Measurements from ENCODE around the gene GPR32.
A peak's percentile ranks its signal among the peaks of the same experiment; 100 is the strongest.
"Not testable (repeated sequence)": the region's sequence is repeated elsewhere in the genome, so short reads cannot be mapped to it uniquely, and the experiment has no call there.

Gene GPR32

DNA sequence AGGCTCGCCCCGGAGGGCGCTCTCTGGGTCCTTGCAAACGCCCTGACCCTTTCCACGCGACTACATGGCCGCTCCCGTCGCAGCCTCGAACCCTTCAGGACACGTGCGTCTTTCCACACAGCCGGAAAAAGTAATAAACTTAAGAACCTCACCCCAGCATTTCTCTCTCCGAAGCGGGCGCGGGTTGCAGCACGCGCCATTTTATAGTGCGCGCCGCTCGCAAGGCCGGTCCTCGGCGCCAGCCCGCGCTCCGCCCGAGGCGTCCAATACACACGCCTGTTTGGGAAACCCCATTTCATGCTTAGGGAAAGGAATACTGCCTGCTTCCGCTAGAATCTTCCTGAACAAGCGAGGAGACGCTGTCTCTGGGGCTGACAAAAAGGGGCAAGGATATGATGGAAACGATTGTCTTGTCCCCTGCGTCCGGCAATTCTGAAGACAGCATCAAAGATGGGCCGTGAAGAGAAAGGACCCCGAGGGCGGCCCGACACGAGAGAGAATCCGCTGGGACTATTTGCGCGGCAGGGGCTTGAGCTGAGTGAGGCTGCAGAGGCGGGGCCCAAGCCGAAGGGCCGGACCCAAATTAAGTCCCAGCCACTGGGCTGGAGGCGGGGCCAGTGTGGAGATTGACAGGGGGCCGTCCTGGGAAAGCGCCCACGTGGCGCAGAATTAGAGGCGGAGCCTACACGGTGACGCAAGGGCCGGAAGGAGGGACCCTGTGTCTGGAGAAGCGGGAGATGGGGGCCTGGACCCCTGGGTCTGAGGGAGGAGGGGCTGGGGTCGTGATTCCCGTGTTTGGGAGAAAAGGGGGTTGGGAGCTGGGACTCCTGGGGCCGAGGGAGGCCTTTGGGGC lies 34.4 kb downstream of the GPR32 start:
- peak; percentile 98 to 99 for DNase-seq

GRCh38 chr19:50808856-50809255 lies 38.6 kb downstream of the GPR32 start:
- DNase-seq, result no peak

DNA sequence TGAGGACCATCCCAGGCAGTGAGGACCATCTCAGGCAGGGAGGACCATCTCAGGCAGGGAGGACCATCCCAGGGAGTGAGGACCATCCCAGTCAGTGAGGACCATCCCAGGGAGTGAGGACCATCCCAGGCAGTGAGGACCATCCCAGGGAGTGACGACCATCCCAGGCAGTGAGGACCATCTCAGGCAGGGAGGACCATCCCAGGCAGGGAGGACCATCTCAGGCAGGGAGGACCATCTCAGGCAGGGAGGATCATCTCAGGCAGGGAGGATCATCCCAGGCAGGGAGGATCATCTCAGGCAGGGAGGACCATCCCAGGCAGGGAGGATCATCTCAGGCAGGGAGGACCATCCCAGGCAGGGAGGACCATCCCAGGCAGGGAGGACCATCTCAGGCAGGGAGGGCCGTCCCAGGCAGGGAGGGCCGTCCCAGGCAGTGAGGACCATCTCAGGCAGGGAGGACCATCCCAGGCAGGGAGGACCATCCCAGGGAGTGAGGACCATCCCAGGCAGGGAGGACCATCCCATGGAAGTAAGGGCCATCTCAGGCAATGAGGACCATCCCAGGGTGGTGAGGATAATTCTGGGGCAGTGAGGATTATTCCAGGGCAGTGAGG lies 41.5 kb downstream of the GPR32 start:
- DNase-seq, result not testable (repeated sequence)

DNA sequence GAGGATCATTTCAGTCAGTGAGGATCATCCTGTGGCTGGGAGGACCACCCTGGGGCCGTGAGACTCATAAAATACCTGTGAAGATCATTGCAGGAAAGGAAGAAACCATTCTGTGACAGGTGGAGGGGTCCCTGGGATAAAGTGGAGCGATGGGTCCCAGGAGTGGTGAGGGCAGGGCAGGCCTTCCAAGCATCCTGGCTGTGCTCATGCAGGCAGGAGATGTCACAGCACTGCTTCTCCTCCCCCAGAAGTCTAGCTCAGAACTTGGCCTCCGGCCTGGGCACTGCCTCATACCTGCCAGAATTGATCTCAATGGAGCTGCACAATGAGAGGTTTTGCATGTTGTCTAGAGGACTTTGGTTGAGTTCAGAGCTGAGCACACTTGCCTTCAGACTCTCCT lies 42.2 kb downstream of the GPR32 start:
- no peak for DNase-seq

DNA sequence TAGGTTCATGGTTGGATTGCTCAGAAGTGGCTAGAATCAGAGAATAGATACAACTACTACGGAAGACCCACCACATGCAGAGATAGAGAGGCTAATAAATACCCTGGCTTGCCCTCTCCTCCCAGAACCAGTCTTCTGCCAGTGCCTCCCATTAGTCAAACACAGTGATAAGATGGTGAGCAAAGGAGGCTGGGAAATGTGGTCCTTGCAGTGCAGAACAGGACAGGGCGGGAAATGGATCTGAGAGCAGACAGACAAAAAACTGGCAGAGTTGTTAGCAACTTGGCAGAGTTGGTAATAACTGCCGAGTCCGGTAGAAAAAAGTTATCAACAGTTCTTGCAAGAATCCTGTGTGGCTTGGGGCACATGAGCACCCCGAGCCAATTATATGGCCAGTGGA lies 44.6 kb downstream of the GPR32 start:
- DNase-seq, result no peak

GRCh38 chr19:50815439-50815838 lies 45.2 kb downstream of the GPR32 start:
- DNase-seq, result no peak

DNA sequence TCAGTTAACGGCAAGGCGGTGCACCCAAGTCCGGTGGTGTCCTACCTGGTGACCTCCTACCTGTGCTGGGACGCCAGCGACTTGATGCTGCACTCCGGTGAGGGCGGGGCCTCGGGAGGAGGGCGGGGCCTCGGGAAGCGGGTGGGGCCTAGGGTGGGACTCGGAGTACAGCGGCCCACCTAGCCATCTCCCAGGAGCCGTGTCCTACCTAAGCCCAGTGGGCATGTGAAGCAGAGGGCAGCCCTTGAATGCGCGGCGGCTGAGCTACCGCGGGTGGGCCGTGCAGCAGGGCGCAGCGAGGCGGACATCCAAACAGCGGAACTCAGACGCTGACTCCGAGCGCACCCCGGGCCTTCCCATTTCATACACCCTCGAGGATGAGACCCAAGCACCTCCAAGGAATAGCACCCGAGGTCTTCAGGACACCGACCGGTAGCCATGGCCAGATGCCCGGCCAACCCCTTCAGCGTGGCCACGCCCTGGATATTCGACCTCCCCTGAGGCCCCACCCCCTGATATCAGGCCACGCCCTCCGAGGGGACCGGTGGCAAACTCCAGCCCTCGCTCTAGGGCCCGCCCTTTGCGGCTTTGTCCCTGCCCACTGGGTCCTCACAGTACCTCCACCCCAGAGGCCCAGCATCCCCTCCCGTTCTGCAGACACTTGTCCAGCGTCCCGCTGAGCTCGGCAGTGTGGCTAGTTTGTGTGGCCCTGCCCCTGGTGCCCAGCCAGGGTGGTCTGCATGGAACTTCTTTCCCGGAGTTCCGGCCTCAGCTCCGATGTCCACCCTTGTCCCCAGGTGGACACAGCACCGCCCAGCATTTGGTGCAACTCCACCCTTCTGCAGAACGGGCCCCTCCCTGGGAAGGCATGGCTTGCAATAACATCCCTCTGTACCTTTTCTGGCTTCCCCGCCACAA lies 47.9 kb downstream of the GPR32 start:
- no peak for DNase-seq

GRCh38 chr19:50818859-50819472 lies 48.7 kb downstream of the GPR32 start:
- DNase-seq, result no peak

GRCh38 chr19:50819636-50820035 lies 49.4 kb downstream of the GPR32 start:
- no peak for DNase-seq

GRCh38 chr19:50820086-50820485 lies 49.8 kb downstream of the GPR32 start:
- no peak for DNase-seq

- DNase-seq, result no peak
These were observed 50.4 kb downstream of the GPR32 start for GRCh38 chr19:50820549-50821247.

DNA sequence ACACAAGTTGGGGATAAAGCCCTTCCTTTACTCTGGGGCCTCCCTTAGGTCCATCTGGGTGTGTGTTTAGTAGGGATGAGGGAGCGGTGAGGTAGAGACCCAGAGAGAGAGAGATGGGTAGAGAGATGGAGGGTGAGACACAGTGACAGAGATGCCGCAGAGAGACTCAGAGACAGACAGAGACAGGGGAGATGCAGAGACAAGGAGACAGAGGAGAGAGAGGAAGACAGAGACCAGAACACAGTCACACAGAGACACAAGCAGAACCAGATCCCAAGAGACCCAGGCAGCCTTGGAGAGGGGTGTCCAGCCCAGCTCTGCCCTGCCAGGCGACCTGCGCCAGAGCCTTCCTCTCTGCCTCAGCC lies 51.0 kb downstream of the GPR32 start:
- DNase-seq, result no peak
